ENCODE measurements around the gene CCDC77.

GRCh38 chr12:388012-388411 lies 13.4 kb upstream of the CCDC77 start:
- no peak for TF ChIP-seq CTCF (IDR thresholded peaks at IDR 0.05 in 2 of 3, conservative IDR thresholded peaks at IDR 0.05 in 1 of 3; ENCODE audit: borderline replicate concordance in 1 of 3, insufficient read depth in 1 of 3, low read depth in 2 of 3, low read length in 2 of 3)
- TF ChIP-seq YY1 (IDR thresholded peaks at IDR 0.05; ENCODE audit: extremely low read depth, insufficient replicate concordance, low read depth, low read length) = no peak
- no peak for TF ChIP-seq SRF (IDR thresholded peaks at IDR 0.05; ENCODE audit: low read depth)
- no peak for TF ChIP-seq POLR2AphosphoS5 (IDR thresholded peaks at IDR 0.05; ENCODE audit: low read depth, low read length)
- TF ChIP-seq EZH2 (IDR thresholded peaks at IDR 0.05) = no peak
- no peak for TF ChIP-seq FOSL1 (IDR thresholded peaks at IDR 0.05; ENCODE audit: low read depth)
- no peak for TF ChIP-seq JUND (IDR thresholded peaks at IDR 0.05)

Measured in HCT116 (cell line).